OCI-LY7 (cell line): ENCODE measurements around the gene SLC15A2.

Source experiments
- EZH2phosphoT487 ChIP-seq: fragments of 200-600 bp; sonication (generic); IDR thresholded peaks from 2 replicates; pipeline ENCODE4 v1.6.1; 2018; ENCODE audit warnings: low read depth, borderline replicate concordance, mild to moderate bottlenecking, mixed run types, antibody characterized with exemption, low read length, moderate library complexity, mixed read lengths
- TF ChIP-seq, protein P1 (sequence below): fragments of 200-600 bp; sonication (generic); conservative IDR thresholded peaks from 2 replicates; pipeline ENCODE4 v1.5.1; 2014; ENCODE audit warnings: mild to moderate bottlenecking, antibody characterized with exemption, low read length, moderate library complexity, mixed read lengths

DNA sequence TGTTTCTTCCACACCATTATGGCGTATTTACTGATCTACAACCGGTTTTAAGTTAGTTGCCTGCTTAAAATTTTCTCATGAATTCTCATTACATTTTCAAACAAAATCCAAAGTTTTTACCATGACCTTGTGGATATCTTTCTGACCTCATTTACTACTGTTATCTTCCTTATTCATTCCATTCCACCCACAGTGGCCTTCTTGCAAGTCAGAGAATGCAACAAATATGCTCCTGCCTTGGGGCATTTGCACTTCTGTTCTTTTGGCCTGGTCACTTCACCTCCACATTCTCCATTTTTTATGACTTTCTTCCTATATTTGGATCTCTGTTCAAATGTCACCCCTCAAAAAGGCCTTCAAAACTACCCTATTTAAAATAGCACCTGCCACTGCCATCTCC, 8.8 kb upstream of the SLC15A2 start:
- TF ChIP-seq, protein P1, sequence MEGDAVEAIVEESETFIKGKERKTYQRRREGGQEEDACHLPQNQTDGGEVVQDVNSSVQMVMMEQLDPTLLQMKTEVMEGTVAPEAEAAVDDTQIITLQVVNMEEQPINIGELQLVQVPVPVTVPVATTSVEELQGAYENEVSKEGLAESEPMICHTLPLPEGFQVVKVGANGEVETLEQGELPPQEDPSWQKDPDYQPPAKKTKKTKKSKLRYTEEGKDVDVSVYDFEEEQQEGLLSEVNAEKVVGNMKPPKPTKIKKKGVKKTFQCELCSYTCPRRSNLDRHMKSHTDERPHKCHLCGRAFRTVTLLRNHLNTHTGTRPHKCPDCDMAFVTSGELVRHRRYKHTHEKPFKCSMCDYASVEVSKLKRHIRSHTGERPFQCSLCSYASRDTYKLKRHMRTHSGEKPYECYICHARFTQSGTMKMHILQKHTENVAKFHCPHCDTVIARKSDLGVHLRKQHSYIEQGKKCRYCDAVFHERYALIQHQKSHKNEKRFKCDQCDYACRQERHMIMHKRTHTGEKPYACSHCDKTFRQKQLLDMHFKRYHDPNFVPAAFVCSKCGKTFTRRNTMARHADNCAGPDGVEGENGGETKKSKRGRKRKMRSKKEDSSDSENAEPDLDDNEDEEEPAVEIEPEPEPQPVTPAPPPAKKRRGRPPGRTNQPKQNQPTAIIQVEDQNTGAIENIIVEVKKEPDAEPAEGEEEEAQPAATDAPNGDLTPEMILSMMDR, result no peak
- TF ChIP-seq EZH2phosphoT487, result no peak
